Fibroblast of the conjunctiva (primary cell): ENCODE data around the gene N4BP2L2.

Experiments
- DNase-seq: peaks from one replicate; pipeline ENCODE4 v3.0.0-alpha.2; 2010; ENCODE audit warnings: low read depth

The N4BP2L2 gene

GRCh38 chr13:32468502-32469142, 70.0 kb downstream of the N4BP2L2 start:
- DNase-seq = no peak

GRCh38 chr13:32456591-32456990, 82.0 kb downstream of the N4BP2L2 start:
- DNase-seq = no peak

GRCh38 chr13:32455594-32455903, 83.0 kb downstream of the N4BP2L2 start:
- DNase-seq = no peak

- DNase-seq = no peak
These were observed 83.6 kb downstream of the N4BP2L2 start for GRCh38 chr13:32454886-32455593.

GRCh38 chr13:32453981-32454380, 84.6 kb downstream of the N4BP2L2 start:
- no peak for DNase-seq

GRCh38 chr13:32448972-32449371, 89.6 kb downstream of the N4BP2L2 start:
- DNase-seq = no peak

GRCh38 chr13:32447894-32448623, 90.5 kb downstream of the N4BP2L2 start:
- no peak for DNase-seq

GRCh38 chr13:32446773-32447465, 91.7 kb downstream of the N4BP2L2 start:
- DNase-seq = no peak

GRCh38 chr13:32446220-32446619, 92.4 kb downstream of the N4BP2L2 start:
- no peak for DNase-seq

- no peak for DNase-seq
These were observed 93.1 kb downstream of the N4BP2L2 start for GRCh38 chr13:32445461-32445860.

GRCh38 chr13:32443111-32443510, 95.5 kb downstream of the N4BP2L2 start:
- DNase-seq = peak; percentile 10

- DNase-seq = no peak
These were observed 99.7 kb downstream of the N4BP2L2 start for GRCh38 chr13:32438871-32439270.

GRCh38 chr13:32432856-32433255, 105.7 kb downstream of the N4BP2L2 start:
- no peak for DNase-seq

GRCh38 chr13:32431361-32431760, 107.2 kb downstream of the N4BP2L2 start:
- no peak for DNase-seq

- no peak for DNase-seq
These were observed 108.4 kb downstream of the N4BP2L2 start for GRCh38 chr13:32430018-32430747.

GRCh38 chr13:32429433-32429909, 109.1 kb downstream of the N4BP2L2 start:
- DNase-seq = no peak

- DNase-seq = no peak
These were observed 109.8 kb downstream of the N4BP2L2 start for GRCh38 chr13:32428581-32429432.

- DNase-seq = no peak
These were observed 110.6 kb downstream of the N4BP2L2 start, which contains the start of gene N4BP2L1 for GRCh38 chr13:32427852-32428580. Gene N4BP2L1 (minus strand): TSS chr13:32428130. CDS start chr13:32428082, 48 bp downstream.

- DNase-seq = no peak
These were observed 111.4 kb downstream of the N4BP2L2 start for GRCh38 chr13:32426990-32427851.
